ENCODE data around the gene SLC39A11.

SLC39A11 gene

DNA sequence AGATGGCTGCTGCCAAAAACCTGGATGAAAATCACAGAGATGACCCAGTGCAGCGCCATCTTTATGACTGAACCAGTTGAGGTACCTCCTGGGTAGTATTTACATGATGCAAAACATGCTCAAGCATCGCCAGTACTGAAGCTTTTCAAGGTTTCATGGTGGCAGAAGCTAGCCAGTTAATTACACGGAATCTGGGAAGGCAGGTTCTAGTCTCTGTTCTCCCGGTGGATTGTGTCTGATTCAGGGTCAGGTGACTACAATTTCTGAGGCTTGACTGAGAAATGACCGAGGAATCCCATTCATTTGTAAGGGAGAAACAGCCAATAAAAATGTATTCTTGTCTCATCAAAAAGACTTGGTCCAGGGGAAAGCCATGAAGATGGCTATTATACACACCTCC lies 209.1 kb downstream of the SLC39A11 start:
- no peak for DNase-seq (ENCODE audit: low read depth)
- H3K4me3 ChIP-seq (ENCODE audit: low read depth, low read length), result no peak overlapping the region
- no peak for TF ChIP-seq CTCF (conservative IDR thresholded peaks at IDR 0.05; ENCODE audit: low read depth, low read length)

- H3K4me3 ChIP-seq (ENCODE audit: low read depth, low read length), result no peak overlapping the region
- TF ChIP-seq CTCF (conservative IDR thresholded peaks at IDR 0.05; ENCODE audit: low read depth, low read length), result no peak
- no peak for DNase-seq (ENCODE audit: low read depth)
These were observed 210.1 kb downstream of the SLC39A11 start for GRCh38 chr17:72882426-72882825.

DNA sequence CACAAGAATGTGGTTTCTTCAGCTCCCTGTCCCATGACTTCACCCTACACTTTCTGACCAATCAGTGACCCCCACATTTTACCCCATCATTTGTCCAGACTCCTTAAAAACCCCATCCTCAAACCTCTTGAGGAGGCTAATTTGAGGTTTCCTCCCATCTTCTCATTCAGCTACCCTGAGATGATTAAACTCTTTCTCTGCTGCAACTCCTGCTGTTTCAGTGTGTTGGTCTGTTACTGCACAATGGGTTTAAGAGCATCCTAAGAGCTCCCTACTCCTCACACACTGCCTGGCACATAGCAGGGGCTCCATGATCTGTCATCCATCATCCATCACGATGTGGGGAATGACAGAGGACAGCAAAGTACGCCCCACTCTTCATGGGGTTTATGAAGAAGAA lies 212.6 kb downstream of the SLC39A11 start:
- DNase-seq (ENCODE audit: low read depth), result no peak
- H3K4me3 ChIP-seq (ENCODE audit: low read depth, low read length), result no peak overlapping the region
- no peak for TF ChIP-seq CTCF (conservative IDR thresholded peaks at IDR 0.05; ENCODE audit: low read depth, low read length)

DNA sequence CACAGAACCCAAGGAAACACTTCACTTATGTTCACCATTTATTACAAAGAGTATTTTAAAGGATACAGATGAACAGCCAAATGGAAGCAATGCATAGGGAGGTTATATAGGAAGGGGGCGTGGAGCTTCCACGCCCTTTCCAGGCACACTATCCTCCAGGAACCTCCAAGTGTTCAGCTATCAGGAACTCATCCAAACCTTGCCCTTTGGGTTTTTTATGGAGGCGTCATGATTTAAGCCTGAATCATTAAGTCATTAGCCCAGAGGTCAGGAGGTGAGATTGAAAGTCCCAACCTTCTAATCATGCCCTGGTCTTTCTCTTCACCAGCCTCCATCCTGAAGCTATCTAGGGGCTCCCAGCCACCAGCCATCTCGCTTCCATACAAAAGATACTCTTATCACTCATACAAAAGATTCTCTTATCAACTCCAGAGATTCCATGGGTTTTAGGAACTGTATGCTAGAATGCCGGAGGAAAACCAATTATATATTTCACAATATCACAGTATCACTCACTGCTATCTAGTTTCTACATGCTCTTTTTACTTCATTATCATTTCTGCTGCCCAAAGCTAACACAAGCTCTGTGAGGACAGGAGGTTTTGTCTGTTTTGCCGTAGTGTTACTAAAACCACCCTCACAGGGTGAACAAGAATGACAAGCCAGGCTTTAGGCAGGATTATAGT lies 213.4 kb downstream of the SLC39A11 start:
- no peak for TF ChIP-seq CTCF (conservative IDR thresholded peaks at IDR 0.05; ENCODE audit: low read depth, low read length)
- DNase-seq (ENCODE audit: low read depth), result no peak
- no peak overlapping the region for H3K4me3 ChIP-seq (ENCODE audit: low read depth, low read length)

DNA sequence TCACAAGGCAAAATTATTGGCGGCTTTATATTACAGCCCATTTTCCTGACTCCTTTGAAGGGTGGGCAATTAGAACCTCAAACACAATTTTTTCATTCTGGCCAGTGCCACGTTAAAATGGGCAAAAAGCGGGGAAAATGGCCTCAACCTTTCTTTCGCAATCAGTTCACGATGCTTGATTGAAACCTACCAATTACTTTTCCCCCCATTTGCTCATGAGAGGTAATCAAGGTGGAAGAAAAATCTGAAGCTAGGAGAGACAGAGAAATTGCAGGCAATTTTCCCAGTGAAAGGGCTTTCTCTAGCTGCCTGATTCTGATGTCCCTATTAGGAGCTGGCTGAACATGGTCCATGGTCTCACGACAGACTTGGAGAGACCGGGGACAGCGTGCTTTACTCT lies 215.1 kb downstream of the SLC39A11 start:
- no peak overlapping the region for H3K4me3 ChIP-seq (ENCODE audit: low read depth, low read length)
- no peak for TF ChIP-seq CTCF (conservative IDR thresholded peaks at IDR 0.05; ENCODE audit: low read depth, low read length)
- DNase-seq (ENCODE audit: low read depth), result no peak

DNA sequence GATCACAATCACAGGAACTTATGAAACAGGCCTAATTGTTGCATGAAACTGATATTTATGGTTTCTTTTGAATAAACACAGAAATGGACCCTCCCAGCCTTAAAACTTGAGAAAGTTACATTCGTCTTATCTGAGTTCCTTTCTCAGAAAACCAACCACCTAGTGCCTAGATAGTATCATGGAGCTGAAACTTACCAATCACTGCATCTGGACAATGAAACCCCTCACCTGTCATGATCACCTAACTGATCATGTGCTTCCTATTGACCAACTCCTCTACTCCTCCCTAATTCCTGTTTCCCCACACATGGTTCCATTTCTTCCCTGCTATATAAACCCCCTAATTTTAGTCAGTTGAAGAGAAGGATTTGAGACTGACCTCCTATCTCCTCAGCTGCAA lies 216.1 kb downstream of the SLC39A11 start:
- TF ChIP-seq CTCF (conservative IDR thresholded peaks at IDR 0.05; ENCODE audit: low read depth, low read length), result no peak
- no peak overlapping the region for H3K4me3 ChIP-seq (ENCODE audit: low read depth, low read length)
- DNase-seq (ENCODE audit: low read depth), result no peak

GRCh38 chr17:72875361-72875760 lies 217.1 kb downstream of the SLC39A11 start:
- TF ChIP-seq CTCF (conservative IDR thresholded peaks at IDR 0.05; ENCODE audit: low read depth, low read length), result no peak

More at GRCh38 chr17:72875361-72875760, 217.1 kb downstream of the SLC39A11 start:
- no peak overlapping the region for H3K4me3 ChIP-seq (ENCODE audit: low read depth, low read length)
- no peak for DNase-seq (ENCODE audit: low read depth)
